Measurements from ENCODE around the gene AQP5.

The AQP5 gene

DNA sequence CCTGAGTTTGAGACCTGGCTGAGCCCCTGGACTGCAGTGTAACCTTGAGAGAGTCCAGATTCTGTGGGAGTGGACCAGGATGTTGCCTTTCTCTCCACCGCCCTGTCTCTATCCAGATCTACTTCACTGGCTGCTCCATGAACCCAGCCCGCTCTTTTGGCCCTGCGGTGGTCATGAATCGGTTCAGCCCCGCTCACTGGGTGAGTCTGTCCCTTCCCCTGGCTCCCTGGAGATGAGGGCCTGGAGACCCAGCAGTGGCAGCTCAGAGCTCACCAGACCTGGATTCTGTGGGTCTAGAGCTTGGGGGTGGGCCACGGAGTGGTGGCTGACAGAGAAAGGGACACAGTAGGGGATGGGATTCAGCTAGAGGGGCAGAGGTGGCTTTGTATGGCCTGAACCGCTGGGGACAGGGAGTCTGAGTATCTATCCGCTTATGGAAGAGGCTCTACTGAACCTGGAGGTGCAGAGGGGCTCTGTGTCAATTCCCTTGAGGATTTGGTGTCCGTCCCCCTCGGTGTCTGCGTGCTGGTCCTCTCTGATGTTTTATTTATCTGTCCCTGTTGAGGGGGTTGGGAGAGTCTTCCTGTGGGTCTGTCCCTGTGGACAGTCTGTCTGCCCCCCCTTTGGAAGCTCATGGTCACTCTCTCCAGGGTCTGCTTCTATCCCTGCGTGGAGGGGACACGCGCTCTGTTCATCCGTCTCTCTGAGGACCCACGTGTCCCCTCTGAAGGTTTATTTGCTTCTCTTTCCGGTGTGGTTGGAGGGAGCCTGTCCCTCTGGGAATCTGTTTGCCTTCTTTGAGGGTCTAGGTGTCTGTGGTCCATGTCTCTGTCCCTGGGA is 2.5 kb downstream of the AQP5 start:
- no peak for DNase-seq

DNA sequence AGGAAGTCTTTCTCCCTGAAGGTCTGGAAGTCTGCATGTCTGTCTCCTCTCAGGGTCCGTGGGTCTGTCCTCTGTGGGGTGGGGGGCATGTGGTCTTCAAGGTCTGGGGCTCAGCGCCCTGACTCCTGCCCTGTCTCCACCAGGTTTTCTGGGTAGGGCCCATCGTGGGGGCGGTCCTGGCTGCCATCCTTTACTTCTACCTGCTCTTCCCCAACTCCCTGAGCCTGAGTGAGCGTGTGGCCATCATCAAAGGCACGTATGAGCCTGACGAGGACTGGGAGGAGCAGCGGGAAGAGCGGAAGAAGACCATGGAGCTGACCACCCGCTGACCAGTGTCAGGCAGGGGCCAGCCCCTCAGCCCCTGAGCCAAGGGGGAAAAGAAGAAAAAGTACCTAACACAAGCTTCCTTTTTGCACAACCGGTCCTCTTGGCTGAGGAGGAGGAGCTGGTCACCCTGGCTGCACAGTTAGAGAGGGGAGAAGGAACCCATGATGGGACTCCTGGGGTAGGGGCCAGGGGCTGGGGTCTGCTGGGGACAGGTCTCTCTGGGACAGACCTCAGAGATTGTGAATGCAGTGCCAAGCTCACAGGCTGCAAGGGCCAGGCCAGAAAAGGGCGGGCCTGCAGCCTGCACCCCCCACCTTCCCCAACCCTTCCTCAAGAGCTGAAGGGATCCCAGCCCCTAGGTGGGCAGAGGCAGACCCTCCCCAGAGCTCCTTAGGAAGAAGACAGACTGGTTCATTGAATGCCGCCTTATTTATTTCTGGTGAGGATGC is 3.4 kb downstream of the AQP5 start:
- DNase-seq: no peak

- DNase-seq: no peak
Observed at GRCh38 chr12:49965836-49966235, 4.2 kb downstream of the AQP5 start.

DNA sequence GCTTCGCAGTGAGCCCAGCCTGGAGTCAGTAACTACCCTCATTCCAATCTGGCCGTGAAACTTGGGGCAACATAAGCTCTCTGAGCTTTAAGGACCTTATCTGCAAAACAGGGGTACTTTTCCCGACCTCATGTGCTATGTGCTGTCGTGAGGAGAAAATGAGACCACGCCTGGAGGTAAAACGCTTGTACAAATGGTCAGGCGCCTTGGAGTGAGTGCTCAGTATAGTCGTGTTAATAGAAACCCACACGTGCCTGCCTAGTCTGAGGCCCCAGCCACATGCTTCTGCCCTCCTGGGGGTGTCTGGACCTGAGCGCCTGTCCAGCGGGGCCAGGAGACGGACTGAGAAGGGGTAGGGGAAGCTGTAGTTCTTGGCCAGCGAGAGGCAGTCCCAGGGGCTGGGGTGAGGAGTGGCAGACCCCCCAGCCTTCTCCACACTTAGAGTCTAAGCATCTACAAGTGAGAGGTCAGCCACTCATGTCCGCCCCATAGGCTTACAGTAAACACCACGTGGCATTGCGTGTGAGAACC is 4.9 kb downstream of the AQP5 start:
- no peak for DNase-seq

DNA sequence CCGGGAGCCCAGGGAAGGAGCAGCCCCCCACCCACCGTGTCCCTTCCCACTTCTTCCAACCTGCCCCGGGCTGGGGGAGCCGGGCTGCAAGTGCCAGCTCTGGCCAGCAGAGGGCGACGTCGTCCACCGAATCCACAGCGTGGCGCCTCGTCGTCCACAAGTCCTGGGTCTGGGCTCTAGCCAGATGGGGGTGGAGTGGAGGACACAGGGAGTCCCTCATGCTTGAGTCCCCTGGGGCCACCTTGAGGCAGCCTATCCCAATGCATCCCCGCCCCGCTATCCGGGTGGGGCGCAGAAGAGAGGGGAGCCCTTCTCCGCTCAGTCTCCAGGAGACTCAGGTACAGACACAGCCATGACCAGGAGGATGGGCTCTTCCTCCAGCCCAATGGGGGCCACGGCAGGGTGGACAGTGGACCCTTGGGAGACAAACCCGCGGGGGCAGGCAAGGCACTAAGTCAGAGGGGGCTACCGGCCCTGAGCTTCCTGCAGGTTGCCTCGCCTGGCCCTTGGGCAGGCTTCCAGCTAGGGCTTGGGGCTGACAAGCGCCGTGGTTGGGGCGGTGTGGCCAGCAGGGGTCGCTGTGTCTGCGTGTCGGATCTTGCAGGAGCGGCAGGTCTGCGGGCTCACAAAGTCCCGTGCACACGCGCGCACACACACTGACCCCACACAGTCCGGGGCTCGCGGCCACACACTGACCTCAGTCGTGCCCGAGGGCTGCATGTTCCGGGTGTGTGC is 5.5 kb downstream of the AQP5 start:
- peak; percentile 42 to 97 (median 86) for DNase-seq

- DNase-seq: peak in 1 of 56 donors; percentile 51
Observed at GRCh38 chr12:49967777-49968250, 6.1 kb downstream of the AQP5 start.

DNA sequence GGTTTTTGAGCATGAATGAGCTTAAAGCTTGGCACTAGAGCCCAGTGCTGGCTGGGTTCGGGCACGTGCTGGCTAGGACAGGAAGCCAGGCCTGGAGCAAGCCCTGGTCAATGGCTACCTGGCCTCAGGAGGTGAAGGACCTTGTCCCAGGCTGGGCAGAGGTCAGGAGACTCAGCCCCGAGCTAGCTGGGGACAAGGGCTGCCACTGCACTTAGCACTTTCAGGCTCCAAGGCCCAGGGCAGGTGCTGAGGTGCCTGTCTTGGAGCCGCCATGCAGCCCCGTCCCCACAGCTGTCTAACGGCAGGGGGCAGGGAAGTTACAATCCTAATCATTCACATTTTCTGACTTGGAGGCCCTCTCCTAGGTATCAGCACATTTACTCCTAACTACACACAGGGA is 6.8 kb downstream of the AQP5 start:
- no peak for DNase-seq

- peak in 48 of 56 donors; percentile 20 to 86 (median 58) for DNase-seq
Observed at GRCh38 chr12:49969027-49969426, 7.4 kb downstream of the AQP5 start.

- DNase-seq: peak in 2 of 56 donors; percentile 12 to 34
Observed at GRCh38 chr12:49969651-49970429, 8.2 kb downstream of the AQP5 start.

GRCh38 chr12:49970658-49971057 is 9.0 kb downstream of the AQP5 start:
- no peak for DNase-seq

- no peak for DNase-seq
Observed at GRCh38 chr12:49971141-49971540, 9.5 kb downstream of the AQP5 start.

- peak in 3 of 56 donors; percentile 26 to 34 (median 31) for DNase-seq
Observed at GRCh38 chr12:49972129-49972528, 10.5 kb downstream of the AQP5 start.

DNA sequence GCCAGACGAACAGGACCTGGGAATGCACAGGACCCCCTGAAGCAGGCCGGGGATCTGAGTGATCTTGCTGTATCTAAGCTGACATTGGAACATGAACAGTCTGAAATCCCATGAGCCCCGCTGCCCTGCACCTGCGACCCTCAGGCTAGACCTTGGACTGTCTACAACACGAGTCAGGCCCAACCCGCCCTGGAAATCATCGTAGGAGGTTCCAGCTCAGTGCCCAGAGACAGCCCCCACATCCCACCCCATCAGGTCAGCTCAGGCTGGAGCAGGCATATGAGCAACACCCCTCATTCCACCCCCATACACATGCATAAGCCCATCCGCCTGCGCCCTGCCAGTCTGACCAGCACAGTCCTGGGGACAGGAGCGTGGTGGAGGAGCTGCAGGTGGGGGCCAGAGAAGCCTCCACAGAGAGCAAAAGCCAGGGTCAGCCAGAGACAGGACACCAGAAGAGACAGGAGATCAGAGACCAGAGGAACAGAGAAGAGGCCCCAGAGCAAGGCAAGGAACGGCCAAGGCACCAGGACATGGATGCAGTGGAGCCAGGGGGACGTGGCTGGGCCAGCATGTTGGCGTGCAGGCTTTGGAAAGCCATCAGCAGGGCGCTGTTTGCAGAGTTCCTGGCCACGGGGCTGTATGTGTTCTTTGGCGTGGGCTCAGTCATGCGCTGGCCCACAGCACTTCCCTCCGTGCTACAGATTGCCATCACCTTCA is 11.1 kb downstream of the AQP5 start, which contains the start of gene AQP6:
TSS of gene AQP6 (plus strand) at position 307 of the 720 bp plus-strand sequence. CDS start at position 534, 227 bp downstream.
- DNase-seq: peak in 1 of 56 donors; percentile 35

- no peak for DNase-seq
Observed at GRCh38 chr12:49973361-49973830, 11.7 kb downstream of the AQP5 start.

- DNase-seq: peak in 52 of 56 donors; percentile 26 to 88 (median 70)
Observed at GRCh38 chr12:49974231-49974675, 12.6 kb downstream of the AQP5 start.

- DNase-seq: peak in 28 of 56 donors; percentile 17 to 69 (median 52)
Observed at GRCh38 chr12:49974677-49975317, 13.1 kb downstream of the AQP5 start.

DNA sequence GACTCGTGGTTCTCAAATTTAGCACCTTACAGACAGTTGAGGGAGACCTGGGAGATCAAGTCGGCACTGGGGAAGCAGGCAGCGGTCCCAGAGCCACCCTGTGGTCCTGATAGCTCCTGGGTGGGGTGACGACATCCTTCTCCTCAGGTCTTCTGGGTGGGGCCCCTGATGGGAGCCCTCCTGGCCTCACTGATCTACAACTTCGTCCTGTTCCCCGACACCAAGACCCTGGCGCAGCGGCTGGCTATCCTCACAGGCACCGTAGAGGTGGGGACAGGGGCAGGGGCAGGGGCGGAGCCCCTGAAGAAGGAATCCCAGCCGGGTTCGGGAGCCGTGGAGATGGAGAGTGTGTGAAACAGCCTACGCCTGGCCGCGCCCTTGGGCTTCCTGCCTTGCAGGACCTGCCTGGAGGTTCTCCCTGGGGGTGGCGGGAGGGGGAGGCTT is 13.7 kb downstream of the AQP5 start:
- DNase-seq: no peak

DNA sequence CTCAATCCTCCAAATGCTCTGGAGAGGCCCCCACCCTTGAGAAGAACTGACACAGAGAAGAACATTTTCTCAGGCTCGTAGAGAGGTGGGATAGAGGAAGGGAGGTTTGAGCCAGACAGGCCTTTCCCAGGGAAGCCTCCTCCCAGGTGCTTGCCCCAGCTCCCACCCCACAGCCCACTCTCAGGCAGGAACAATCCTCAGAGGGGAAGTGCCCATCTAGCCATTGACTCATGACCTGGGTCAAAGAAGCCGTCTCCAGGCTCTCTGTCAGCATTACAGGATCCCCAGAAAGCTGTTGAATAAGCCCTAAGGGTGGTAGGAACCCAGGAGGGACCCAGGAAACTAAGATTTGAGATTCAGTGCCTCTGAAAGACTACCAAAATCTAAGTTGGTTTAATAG is 14.9 kb downstream of the AQP5 start:
- DNase-seq: no peak

- no peak for DNase-seq
Observed at GRCh38 chr12:49978125-49978524, 16.5 kb downstream of the AQP5 start.

Data from amygdala (tissue), 56 donors.